ENCODE data around the gene SLC27A6.
"Not testable (repeated sequence)": the region's sequence is repeated elsewhere in the genome, so short reads cannot be mapped to it uniquely, and the experiment has no call there.

Gene SLC27A6, protein sequence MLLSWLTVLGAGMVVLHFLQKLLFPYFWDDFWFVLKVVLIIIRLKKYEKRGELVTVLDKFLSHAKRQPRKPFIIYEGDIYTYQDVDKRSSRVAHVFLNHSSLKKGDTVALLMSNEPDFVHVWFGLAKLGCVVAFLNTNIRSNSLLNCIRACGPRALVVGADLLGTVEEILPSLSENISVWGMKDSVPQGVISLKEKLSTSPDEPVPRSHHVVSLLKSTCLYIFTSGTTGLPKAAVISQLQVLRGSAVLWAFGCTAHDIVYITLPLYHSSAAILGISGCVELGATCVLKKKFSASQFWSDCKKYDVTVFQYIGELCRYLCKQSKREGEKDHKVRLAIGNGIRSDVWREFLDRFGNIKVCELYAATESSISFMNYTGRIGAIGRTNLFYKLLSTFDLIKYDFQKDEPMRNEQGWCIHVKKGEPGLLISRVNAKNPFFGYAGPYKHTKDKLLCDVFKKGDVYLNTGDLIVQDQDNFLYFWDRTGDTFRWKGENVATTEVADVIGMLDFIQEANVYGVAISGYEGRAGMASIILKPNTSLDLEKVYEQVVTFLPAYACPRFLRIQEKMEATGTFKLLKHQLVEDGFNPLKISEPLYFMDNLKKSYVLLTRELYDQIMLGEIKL

DNA sequence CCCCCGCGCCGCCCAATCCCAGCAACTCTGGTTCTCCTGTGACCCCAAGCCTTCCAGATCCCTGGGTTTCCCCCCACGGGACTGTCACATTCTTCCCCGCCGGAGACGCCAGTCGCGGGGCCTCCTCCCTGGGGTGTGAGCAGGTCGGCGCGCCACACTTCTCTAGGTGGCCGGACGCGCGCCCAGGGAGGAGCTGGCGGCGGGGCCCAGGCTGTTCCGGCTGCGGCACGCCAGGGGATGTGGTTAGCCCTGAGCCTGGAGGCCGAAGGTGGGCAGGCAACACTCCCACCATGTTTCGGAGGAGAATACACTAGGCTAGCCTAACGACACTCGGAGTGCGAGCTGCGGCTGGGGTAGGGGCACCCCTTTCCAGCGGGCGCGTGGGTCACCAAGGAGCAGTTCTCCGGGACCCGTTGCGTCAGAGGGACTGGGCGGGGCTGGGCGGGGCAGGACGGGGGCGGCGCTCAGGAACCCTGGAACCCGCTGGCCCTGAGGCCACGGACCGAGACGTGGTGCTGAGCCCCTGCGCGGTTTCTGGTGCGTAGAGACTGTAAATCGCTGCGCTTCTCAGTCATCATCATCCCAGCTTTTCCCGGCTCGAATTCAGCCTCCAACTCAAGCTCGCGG is at the start of gene SLC27A6:
Gene SLC27A6, plus strand, starts transcription at position 478 of the 627 bp plus-strand sequence. CDS start 650 bp downstream, outside the sequence.
- DNase-seq: no peak

- DNase-seq: no peak
Observed at GRCh38 chr5:128919542-128919941, 45.7 kb upstream of the SLC27A6 start.

DNA sequence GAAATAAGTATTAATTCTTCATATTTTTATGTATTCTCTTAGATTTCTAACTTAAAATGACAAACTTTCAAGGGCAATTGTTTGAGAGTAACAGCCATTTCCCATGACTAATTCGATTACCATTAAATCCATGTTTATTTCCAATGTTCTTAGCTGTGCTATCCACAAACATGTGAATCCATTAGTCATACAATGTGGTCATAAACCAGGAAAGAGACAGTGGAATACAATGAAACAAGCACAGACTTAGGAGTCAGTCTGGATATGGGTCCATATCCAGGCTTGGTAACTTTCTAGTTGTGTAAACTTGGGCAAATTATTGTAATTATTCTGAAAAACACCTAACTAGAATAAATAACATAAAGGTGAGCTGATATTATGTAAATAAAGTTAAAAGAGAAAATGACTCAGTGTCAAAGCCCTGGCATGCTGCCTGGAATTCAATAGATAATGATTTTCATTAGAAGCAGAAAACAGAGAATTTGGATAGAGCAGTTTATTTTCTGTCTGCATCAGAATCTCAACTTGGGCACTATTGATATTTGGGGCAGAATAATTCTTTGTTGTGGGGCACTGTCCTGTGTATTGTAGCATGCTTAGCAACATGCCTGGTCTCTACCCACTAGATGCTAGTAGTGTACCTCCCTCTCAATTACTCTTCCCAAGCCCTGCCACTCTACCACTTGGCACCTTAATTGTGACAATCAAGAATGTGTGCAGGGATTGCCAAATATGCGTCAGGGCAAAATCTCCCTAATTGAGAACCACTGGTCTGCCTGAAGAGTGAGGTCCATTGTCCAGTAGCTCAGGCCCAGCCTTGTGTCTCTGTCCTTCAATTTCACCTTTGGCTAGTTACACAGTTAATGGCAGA is 44.7 kb upstream of the SLC27A6 start:
- no peak for DNase-seq

DNA sequence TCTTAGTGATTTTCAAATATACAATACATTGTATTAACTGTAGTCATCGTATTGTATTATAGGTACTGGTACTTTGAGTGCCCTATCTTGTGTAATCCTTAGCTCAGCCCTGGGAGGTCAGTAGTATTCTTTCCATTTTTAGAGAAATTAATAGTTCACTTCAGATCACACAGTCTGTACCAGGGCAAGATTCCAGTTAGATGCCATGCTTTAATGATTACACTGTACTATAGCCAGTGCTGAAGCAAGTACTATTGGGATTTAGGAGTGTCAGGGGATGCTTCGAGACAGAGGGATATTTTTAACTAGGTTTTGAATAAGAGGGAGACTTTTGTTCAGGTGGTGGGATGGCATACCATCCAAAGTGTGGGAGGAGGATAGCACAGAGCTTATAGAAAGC is 41.0 kb upstream of the SLC27A6 start:
- DNase-seq: no peak

- no peak for DNase-seq
Observed at GRCh38 chr5:128925973-128926372, 39.3 kb upstream of the SLC27A6 start.

DNA sequence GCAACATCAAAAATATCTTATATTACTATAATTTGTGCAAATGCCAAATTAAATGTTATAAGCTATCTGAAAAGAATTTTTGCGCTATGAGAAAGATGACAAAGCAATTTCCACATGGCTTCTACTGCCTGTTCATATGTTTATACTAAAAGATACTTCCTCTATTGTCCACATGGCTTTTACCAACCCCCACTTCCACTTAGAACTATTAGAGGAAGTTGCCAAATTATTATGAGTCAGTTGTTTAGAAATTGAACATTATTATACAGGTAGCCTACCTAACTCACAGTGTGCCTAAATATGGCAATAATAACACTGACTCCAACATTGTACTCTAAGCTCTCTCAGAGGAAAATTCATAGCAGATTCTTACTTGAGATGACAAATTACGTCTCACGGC is 37.6 kb upstream of the SLC27A6 start:
- DNase-seq: no peak

- not testable (repeated sequence) for DNase-seq
Observed at GRCh38 chr5:128932232-128932631, 33.1 kb upstream of the SLC27A6 start.

GRCh38 chr5:128943100-128943499 is 22.2 kb upstream of the SLC27A6 start:
- not testable (repeated sequence) for DNase-seq

DNA sequence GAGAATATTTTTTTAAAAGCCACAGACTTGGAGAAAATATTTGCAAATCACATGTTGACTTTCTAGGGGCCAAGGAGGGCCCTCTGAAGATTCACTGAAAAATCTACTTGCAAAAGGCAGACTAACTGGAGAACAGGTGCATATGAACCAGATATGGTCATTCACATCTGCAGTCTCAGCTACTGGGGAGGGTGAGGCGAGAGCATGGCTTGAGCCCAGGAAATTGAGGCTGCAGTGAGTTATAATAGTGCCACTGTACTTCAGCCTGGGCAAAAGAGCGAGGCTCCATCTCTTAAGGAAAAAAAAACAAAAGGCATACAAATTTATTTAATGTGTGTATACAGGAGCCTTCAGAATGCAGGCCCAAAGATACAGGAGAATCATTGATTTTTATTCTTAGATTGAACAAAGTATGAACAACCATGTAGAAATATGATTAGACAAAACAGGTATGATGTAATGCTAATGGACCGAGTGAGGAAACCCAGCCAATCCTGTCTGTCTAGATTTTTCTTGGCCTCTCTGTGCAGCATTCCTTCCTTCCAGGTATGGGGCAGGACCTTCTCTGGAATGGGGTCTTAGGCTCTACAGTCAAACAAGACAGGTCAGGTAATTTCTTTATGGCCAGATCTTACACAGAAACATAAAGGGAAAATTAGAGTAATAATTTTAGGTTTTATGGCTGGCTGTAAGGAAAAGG is 15.3 kb upstream of the SLC27A6 start:
- no peak for DNase-seq

GRCh38 chr5:128951301-128951700 is 14.0 kb upstream of the SLC27A6 start:
- DNase-seq: not testable (repeated sequence)

DNA sequence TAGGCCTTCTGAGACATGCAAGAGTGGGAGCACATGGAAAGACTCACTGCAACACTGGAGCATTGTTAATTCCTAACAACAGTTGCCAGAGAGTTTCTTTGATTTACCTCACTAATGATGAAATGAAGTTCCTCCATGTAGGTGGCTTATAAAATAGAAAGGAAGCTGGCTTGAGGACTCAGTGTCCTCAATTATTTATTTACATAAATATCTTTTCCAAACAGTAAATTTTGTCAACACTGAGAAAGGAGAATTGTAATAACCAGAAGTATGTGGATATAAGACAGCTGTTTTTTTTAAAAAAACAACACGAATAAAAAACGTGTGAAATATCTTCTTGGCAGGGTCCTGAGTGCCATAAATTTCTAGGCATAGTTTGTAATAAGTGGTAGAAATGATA is 9.1 kb upstream of the SLC27A6 start:
- DNase-seq: no peak

GRCh38 chr5:128962211-128962610 is 3.1 kb upstream of the SLC27A6 start:
- DNase-seq: no peak

DNA sequence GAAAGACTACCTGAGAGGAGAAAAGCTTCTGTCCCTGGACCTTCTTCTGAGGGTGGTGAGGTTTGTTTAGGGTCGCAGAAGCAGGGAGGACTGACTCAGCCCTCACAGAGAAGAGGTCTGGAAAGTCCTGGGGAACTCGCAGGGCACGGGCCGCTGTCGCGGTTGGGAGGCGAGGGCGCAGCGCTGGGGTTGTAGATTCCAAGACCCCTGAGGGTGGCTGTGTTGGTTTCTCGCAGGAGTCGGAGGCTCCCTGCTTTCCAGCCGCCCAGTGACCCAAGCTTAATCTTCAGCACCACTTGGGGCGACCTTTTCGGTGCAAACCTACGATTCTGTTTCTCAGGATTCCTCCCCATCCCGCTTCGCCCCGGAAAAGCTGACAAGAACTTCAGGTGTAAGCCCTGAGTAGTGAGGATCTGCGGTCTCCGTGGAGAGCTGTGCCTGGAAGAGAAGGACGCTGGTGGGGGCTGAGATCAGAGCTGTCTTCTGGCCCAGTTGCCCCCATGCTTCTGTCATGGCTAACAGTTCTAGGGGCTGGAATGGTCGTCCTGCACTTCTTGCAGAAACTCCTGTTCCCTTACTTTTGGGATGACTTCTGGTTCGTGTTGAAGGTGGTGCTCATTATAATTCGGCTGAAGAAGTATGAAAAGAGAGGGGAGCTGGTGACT is 482 bp downstream of the SLC27A6 start:
- no peak for DNase-seq

- no peak for DNase-seq
Observed at GRCh38 chr5:128966375-128966774, 1.1 kb downstream of the SLC27A6 start.

DNA sequence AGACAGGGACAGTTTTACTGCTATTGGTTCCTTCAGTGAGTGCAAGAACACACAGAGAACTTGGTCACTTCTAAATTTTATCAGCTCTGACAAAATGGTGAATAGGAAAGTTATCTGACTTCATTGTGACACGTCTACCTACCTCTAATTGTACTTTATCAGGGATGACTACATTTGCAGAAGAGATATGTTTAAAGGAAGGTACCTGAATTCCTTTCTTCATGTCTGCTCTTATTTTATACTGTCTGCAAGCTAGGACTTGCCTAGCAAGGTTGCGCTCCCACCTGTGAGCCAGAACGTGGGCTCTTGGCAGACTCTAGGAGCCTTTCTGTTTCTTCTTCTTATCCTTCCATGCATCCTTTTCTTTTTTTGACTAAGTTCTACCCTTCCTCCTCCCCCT is 1.6 kb downstream of the SLC27A6 start:
- DNase-seq: no peak

- DNase-seq: no peak
Observed at GRCh38 chr5:128973244-128973643, 8.0 kb downstream of the SLC27A6 start.

GRCh38 chr5:128974567-128974966 is 9.3 kb downstream of the SLC27A6 start:
- DNase-seq: no peak

- no peak for DNase-seq
Observed at GRCh38 chr5:128979761-128980160, 14.5 kb downstream of the SLC27A6 start.

DNA sequence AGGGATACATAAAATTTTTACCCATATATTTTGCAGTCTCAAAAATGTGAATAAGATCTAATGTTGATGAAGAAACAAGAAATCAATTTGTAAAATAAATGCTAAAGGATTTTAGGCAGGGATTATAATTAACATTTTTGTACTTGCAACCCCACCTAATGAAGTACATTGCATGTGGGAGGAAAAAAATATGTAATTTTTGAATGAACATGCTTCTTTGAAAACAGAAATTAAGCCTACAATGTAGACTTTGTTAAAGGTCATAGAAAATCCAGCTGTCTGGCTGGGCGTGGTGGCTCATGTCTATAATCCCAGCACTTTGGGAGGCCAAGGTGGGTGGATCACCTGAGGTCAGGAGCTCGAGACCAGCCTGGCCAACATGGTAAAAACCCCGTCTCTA is 15.6 kb downstream of the SLC27A6 start:
- DNase-seq: no peak

- no peak for DNase-seq
Observed at GRCh38 chr5:128984480-128984879, 19.2 kb downstream of the SLC27A6 start.

DNA sequence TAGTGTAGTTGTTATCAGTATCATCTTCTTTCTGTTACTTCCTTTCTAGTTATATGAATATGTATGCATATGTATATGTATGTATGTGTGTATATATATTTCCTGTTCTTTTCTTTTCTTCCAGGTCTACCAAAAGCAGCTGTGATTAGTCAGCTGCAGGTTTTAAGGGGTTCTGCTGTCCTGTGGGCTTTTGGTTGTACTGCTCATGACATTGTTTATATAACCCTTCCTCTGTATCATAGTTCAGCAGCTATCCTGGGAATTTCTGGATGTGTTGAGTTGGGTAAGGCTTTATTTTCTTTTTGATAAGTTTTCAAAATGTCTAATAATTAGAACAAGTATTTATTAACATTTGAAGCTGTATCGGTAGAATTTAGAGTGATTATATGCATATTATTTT is 23.2 kb downstream of the SLC27A6 start:
- no peak for DNase-seq
